HG03432 (cell line): ENCODE measurements around the gene MYMK.

ENCODE experiments used
- ATAC-seq: cut with Tn5 transposase; IDR thresholded peaks from one replicate; pipeline ENCODE4 v1.9.1; 2021; ENCODE audit warnings: mild to moderate bottlenecking, moderate library complexity; ENCODE audit not compliant: unreplicated experiment

MYMK gene

GRCh38 chr9:133505901-133506652 is 18.7 kb downstream of the MYMK start:
- no peak for ATAC-seq

DNA sequence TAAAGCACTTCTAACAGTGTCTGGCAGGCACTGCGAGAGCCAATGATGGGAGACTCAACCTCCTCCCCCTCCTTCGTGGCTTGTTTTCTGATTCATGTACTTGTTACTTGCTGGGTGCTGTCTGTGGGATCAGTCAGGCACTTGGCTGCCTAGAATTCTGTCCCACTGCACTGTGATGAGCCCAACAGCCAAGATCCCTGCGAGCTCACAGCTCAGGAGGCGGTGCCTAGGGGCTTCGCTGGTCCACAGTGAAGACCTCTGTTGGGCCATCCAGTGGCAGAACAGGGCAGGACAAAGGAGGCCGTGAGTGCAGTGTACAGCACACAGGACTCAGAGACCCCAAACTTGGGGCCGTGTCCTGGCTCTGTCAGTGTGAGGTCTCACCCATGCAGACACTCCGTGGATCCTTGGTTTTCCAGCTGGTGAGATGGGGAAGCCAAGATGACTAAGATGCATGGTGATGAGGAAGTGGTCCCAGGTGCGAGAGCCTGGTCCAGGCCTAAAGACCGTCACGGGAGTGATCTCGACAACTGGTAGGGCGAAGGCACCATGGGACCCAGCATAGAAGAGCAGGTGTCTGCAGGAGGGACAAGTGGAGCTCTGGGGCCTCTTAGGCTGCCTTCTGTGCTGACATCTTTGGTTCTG is 19.5 kb downstream of the MYMK start:
- no peak for ATAC-seq

DNA sequence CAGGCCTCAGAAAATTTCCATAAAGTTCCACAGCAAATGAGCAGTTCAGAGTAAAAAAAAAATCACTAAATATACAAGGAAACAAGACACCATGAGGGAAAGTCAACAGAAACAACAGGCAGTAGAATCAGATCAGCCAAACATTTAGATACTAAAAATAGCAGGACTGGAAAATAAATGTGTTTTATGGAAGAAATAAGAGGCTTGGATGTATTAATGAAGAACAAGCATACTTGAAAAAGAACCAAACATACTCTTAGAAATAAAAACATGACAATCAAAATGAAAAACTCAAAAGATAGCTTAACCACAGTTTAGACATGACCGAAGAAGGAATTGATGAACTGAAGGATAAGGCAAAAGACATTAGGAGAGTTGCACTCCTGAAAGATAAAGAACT is 22.6 kb downstream of the MYMK start:
- ATAC-seq, result no peak

- ATAC-seq, result no peak
Measured at GRCh38 chr9:133499892-133500270, 24.9 kb downstream of the MYMK start.

DNA sequence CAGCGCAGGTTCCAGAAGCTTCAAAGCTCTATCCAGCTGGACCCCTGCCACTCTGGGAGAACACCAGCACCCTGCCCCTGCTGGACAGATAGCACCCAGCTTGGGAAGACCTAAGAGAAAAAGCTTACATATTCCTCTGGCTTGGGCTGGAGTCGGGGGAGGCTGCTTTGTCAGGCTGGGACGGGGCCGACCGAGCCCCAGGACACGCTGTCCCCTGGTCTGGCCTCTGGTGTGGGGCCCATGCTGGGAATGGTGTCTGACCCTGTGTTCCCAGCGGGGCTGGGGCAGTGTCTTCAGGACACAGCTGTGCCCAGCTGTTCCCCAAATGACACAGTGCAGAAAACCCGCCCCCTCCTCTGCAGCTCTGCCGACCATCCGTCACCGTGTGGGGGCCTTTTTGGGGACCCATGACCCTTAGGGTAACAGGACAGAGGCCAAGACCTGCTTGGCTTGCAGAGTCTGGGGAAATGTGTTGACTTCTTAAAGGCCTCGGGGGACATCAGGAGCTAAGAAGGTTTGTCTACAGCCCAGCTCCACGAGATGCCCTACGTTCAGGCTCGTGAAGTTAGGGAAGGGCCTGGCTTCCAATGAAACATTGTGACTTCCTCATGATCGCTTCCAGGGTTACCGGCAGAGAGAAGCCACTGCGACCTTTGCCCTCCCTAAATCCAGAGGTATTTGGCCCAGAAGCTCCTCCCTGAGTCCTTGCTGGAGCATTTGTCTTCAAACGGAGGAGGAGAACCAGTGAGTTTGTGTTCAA is 25.4 kb downstream of the MYMK start:
- ATAC-seq, result no peak

GRCh38 chr9:133496861-133497842 is 27.6 kb downstream of the MYMK start:
- ATAC-seq, result no peak

DNA sequence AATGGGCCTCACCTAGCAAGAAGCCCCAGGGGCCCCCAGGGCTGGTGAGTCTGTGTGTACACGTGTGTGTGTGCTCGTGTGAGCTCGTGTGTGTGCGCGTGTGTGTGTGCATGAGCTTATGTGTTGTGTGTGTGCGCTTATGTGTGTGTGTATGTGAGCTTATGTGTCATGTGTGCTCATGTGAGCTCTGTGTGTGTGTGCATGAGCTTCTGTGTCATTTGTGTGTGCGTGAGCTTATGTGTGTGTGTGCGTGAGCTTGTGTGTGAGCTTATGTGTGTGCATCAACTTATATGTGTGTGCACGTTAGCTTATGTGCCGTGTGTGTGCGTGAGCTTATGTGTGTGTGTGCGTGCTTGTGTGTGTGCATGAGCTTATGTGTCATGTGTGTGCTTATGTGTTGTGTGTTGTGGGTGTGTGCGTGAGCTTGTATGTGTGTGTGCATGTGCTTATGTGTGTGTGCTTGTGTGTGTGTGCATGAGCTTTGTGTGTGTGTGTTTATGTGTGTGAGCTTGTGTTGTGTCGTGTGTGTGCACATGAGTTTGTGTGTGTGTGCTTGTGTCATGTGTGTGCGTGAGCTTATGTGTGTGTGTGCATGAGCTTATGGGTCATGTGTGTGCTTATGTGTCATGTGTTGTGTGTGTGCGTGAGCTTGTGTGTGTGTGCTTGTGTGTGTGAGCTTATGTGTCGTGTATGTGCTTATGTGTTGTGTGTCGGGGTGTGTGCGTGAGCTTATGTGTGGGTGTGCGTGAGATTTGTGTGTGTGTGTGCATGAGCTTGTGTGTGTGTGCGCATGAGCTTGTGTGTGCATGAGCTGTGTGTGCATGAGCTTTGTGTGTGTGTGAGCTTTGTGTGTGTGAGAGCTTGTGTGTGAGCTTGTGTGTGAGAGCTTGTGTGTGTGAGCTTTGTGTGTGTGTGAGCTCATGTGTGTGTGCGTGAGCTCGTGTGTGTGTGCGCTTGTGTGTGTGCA is 29.1 kb downstream of the MYMK start:
- no peak for ATAC-seq

DNA sequence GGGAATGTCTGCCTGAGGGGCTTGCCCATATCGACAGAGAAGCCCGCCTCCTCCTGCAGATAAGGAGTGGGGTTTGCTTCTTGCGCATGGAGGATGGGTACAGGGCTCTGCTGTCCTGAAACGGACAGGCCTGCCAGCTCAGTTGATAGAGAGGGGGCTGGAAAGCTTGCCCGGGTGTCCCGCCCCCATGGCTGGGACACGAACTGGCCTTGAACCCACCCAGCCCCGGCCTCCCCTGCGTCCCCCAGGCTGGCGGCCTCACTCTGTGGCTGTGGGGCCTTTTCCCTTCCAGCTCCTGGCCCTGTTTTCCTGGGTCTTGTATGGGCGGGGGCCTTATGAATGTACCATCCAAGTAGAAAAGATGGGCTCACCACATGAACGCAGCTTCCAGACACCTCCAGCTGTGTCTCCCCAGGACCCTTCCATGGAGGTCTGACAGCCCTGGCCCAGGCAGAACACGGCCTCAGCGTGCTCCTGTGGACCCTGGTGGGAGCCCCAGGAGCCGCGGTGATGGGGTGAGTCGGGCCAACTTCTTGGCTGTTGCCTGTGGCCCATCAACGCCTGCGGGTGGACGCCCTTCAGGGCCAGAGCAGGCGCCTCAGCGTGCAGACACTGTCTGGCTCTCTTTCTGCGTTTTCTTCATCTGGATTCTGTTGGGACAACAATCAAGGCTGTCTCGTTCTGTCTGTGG is 30.0 kb downstream of the MYMK start:
- ATAC-seq, result no peak

- no peak for ATAC-seq
Measured at GRCh38 chr9:133493845-133494540, 30.8 kb downstream of the MYMK start.

GRCh38 chr9:133493428-133493827 is 31.3 kb downstream of the MYMK start:
- ATAC-seq, result no peak

- ATAC-seq, result no peak
Measured at GRCh38 chr9:133492061-133493021, 32.4 kb downstream of the MYMK start.

- no peak for ATAC-seq
Measured at GRCh38 chr9:133491656-133491925, 33.2 kb downstream of the MYMK start.

DNA sequence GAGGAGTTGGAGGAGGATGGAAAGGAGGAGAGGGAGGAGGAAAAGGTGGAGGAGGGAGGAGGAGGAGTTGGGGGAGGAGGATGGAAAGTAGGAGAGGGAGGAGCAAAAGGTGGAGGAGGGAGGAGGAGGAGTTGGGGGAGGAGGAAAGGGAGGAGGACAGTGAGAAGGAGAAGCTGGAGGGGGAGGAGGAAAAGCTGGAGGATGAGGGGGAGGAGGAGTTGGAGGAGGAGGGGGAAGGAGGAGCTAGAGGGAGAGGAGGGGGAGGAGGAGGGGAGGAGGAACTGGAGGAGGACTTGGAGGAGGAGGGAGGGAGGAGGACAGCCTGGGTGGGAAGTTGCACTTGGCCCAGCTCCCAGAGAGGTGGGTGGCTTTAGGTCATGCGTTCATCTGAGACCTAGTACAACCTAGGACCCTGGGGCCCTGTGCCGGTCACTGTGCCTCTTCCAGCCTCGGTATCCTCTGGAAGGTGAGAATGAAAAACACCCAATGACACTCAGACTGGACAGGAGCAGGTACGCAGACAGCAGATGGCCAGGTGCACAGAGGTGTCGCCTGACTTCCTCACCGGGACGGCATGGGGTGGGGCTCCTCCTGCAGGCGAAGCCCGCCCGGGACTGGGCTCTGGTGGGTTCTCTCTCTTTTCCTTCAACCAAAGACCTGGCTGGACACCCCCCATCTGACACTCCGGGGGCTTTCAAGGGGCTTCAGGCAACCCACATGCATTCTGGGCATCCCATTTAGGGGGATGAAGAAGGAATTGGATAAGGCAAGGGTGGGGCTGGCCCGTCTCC is 33.7 kb downstream of the MYMK start:
- ATAC-seq, result no peak

DNA sequence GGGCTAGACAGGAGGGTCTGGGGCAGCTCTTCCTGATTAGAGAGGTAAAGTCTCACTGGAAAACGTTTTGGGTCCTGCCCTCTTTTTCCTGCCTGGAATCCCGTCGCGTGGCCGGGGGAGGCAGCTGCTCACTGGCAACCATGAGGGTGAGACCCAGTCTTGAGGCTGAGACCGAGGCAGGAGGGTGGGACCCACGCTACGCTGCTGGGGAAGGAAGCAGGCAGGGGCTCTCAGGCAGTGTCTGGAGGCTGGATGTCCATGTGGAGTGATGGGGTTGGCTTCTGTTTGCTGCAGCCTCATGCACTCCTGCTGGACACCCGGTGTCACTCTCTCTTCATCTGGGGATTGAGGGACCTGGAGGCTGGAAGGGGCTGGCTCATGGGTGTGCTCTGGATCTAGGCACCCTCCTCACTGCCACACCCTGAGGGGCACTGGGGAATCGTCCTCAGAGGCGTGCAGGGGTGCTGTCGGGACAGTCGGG is 34.5 kb downstream of the MYMK start:
- ATAC-seq, result no peak

DNA sequence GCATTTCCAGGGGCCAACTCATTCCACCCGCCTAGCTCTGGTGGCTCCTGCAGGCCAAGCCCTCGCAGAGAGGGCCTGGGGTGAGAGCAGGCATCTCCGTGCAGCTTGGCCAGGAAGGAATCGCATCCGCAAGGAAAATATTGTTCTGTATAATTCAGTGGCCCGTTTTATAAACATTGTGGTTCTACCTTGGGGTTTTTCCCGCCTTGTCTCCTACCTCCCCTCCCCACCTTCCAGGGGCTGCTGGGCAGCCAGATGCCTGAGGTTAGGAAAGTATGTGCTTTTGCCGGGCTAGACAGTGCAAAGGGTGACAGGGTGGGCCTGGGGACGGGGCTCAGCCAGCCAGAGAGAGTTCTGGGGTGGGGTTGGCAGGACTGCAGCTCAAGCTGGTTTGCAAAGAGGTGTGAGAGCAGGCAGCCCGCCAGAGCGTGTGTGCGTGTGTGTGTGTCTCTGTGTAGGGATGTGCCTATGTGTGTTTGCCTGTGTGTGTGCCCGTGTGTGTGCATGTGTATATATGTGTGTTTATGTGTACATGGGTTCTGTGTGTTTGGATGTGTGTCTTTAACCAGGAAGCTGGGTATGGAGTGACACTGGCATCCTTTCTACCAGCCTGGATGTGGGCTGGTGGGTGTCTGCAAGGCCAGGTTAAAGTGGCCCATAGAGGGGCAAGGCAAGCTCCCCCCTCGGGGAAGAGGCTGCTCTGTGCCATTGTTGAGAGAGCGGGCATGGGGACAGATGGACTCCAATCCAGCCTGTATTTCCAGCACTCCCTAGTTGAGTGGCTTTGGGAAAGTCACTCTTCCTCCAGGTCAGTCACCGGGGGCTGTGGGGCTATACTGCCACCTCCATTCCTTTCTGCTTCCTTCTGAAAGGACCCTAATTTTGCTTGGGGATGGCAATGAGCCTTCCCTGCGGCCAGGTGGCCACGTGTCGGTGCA is 35.2 kb downstream of the MYMK start:
- no peak for ATAC-seq
